Retinal pigment epithelial cell (primary cell): ENCODE data around the gene AHCYL2.

Experiments used
- DNase-seq: peaks from one replicate; pipeline ENCODE4 v3.0.0-alpha.2; 2010; ENCODE audit warnings: low read depth
- H3K4me3 ChIP-seq: 2 replicates; pipeline ENCODE4 v1.5.1; 2011; ENCODE audit warnings: mild to moderate bottlenecking, low read length, control low read depth, moderate library complexity
- CTCF ChIP-seq: conservative IDR thresholded peaks from 2 replicates; pipeline ENCODE4 v1.5.1; 2011; ENCODE audit warnings: low read depth, low read length, control low read depth, inconsistent platforms

Gene AHCYL2

DNA sequence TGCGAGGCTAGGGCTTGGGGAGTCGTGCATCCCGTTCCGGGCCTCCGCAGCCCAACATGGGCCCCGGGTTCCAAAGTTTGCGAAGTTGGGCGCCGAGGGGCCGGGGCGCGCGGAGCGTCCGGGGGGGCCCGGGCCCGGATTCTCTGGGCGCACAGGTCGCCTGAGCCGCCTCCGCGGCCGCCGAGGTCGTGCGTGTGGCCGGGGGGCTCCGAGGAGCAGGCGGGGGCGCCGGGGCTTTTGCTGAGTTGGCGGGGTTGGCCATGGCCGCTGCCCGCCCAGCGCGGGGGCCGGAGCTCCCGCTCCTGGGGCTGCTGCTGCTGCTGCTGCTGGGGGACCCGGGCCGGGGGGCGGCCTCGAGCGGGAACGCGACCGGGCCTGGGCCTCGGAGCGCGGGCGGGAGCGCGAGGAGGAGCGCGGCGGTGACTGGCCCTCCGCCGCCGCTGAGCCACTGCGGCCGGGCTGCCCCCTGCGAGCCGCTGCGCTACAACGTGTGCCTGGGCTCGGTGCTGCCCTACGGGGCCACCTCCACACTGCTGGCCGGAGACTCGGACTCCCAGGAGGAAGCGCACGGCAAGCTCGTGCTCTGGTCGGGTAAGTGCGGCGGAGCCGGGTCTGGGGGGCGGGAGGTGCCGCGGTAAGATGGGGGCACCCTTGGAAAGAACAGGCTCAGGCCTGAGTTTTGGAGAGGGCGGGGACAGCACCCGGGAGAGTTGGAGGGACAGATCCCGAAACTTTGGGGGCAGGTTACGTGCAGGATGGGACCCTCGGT is 35.8 kb upstream of the AHCYL2 start:
- no peak for TF ChIP-seq CTCF
- H3K4me3 ChIP-seq: peak overlapping the region; percentile 72
- no peak for DNase-seq

GRCh38 chr7:129189661-129190310 is 35.0 kb upstream of the AHCYL2 start:
- peak overlapping the region; percentile 72 for H3K4me3 ChIP-seq
- DNase-seq: no peak
- TF ChIP-seq CTCF: no peak

GRCh38 chr7:129191272-129191671 is 33.6 kb upstream of the AHCYL2 start:
- no peak overlapping the region for H3K4me3 ChIP-seq
- TF ChIP-seq CTCF: no peak
- DNase-seq: no peak

GRCh38 chr7:129193892-129194291 is 30.9 kb upstream of the AHCYL2 start:
- no peak for DNase-seq
- no peak overlapping the region for H3K4me3 ChIP-seq
- TF ChIP-seq CTCF: no peak

- no peak overlapping the region for H3K4me3 ChIP-seq
- DNase-seq: no peak
- TF ChIP-seq CTCF: no peak
Measured at GRCh38 chr7:129197771-129198170, 27.1 kb upstream of the AHCYL2 start.

DNA sequence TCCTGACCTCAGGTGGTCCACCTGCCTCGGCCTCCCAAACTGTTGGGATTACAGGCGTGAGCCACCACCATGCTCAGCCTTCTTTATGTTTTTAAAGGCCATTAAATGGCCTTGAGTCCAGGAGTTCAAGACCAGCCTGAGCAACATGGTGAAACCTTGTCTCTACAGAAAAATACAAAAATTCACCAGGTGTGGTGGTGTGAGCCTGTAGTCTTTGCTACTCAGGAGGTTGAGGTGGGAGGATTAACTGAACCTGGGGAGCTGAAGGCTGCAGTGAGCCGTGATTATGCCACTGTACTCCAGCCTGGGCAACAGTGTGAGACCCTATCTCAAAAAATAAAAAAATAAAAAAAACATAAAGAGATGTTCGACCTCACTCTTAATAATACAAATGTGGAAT is 25.4 kb upstream of the AHCYL2 start:
- DNase-seq: no peak
- H3K4me3 ChIP-seq: no peak overlapping the region
- no peak for TF ChIP-seq CTCF
